Parathyroid adenoma (tissue), 2 donors: ENCODE data around the gene KRT75.
"Not testable (repeated sequence)": the region's sequence is repeated elsewhere in the genome, so short reads cannot be mapped to it uniquely, and the experiment has no call there.

Experiments used
- H2AFZ ChIP-seq: fragments of 300-600 bp; sonication (generic); one replicate; pipeline ENCODE4 v1.7.0; 2017; ENCODE audit warnings: antibody characterized with exemption, mild to moderate bottlenecking
- H3K27ac ChIP-seq: fragments of 300-600 bp; sonication (generic); one replicate; pipeline ENCODE4 v1.7.0; 2017
- H3K27me3 ChIP-seq: fragments of 300-600 bp; sonication (generic); one replicate; pipeline ENCODE4 v1.7.0; 2017; ENCODE audit warnings: low read length; ENCODE audit not compliant: control insufficient read depth, insufficient read depth
- H3K36me3 ChIP-seq: fragments of 300-600 bp; sonication (generic); one replicate; pipeline ENCODE4 v1.7.0; 2017; ENCODE audit warnings: low read length; ENCODE audit not compliant: control insufficient read depth, insufficient read depth
- H3K4me1 ChIP-seq: fragments of 300-600 bp; sonication (generic); one replicate; pipeline ENCODE4 v1.7.0; 2017; ENCODE audit warnings: control low read depth
- H3K4me2 ChIP-seq: fragments of 300-600 bp; sonication (generic); one replicate; pipeline ENCODE4 v1.7.0; 2017; ENCODE audit warnings: low read length
- H3K4me3 ChIP-seq: fragments of 300-600 bp; sonication (generic); one replicate; pipeline ENCODE4 v1.7.0; 2017; ENCODE audit warnings: low read depth, low read length
- H3K79me2 ChIP-seq: fragments of 300-600 bp; sonication (generic); one replicate; pipeline ENCODE4 v1.7.0; 2017; ENCODE audit warnings: control low read depth
- H3K9ac ChIP-seq: fragments of 300-600 bp; sonication (generic); one replicate; pipeline ENCODE4 v1.7.0; 2017; ENCODE audit warnings: mild to moderate bottlenecking
- H3K9me3 ChIP-seq: fragments of 300-600 bp; sonication (generic); one replicate; pipeline ENCODE4 v1.7.0; 2017; ENCODE audit warnings: low read length; ENCODE audit not compliant: control insufficient read depth
- TF ChIP-seq, protein P1 (sequence below): fragments of 300-600 bp; sonication (generic); IDR thresholded peaks from one replicate; pipeline ENCODE4 v1.7.0; 2017; ENCODE audit warnings: antibody characterized with exemption, mild to moderate bottlenecking
- donor health status: primary hyperparathyroidism.

The KRT75 gene

DNA sequence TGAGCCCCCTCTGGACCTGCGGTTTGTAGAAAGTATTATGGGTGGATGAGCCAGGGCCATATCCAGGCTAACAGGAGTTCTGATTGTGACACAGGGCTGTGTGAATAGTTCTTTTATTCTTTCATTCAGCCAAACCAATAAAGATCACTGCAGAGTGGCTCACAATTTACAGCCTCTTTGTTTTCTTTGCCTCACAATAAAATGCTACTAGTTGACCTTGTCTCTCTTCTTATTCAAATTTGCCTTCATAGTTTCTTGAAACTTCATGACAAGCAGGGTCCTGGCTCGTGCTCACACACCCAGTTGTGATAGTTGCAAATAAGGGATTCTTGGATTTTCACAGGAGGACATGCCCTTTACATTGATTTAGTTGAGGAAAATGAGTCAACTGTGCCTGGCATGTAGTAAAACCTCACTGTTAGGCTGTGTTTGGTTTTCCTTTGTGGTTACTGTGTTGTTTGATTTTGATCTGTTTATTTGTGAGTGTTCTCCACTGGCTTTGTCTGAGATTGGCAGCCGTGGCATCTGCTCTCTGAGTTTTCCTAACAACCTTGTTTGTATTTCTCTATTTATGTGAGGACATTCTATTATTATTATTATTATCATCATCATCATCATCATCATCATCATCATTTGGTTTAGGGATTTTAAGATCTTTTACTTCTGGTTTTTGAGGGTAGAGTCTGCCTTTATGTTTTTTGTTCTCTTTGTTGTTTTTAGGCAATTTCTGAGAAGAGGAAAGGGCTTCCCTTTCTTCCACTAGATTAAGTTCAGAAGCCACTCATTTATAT, 20.4 kb upstream of the KRT75 start:
- Histone ChIP-seq H3K4me1 (no peaks in the 10 kb centered on the region), H3K36me3 (no peaks in the 10 kb centered on the region), H3K79me2 (no peaks in the 10 kb centered on the region), H2AFZ (no peak overlapping the region), H3K27ac (no peak overlapping the region), H3K9ac (no peak overlapping the region), H3K27me3 (no peaks in the 10 kb centered on the region), H3K4me3 (no peak overlapping the region), H3K9me3 (no peaks in the 10 kb centered on the region), H3K4me2 (no peak overlapping the region)
- TF ChIP-seq, protein P1, sequence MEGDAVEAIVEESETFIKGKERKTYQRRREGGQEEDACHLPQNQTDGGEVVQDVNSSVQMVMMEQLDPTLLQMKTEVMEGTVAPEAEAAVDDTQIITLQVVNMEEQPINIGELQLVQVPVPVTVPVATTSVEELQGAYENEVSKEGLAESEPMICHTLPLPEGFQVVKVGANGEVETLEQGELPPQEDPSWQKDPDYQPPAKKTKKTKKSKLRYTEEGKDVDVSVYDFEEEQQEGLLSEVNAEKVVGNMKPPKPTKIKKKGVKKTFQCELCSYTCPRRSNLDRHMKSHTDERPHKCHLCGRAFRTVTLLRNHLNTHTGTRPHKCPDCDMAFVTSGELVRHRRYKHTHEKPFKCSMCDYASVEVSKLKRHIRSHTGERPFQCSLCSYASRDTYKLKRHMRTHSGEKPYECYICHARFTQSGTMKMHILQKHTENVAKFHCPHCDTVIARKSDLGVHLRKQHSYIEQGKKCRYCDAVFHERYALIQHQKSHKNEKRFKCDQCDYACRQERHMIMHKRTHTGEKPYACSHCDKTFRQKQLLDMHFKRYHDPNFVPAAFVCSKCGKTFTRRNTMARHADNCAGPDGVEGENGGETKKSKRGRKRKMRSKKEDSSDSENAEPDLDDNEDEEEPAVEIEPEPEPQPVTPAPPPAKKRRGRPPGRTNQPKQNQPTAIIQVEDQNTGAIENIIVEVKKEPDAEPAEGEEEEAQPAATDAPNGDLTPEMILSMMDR, result no peak

GRCh38 chr12:52452101-52452500, 17.9 kb upstream of the KRT75 start, which contains the start of gene KRT6B:
Gene KRT6B (minus strand): TSS chr12:52452146. CDS start chr12:52452078, 68 bp downstream.
- Histone ChIP-seq H3K4me1 (no peaks in the 10 kb centered on the region), H3K79me2 (no peaks in the 10 kb centered on the region), H2AFZ (no peak within 1 kb of the TSS), H3K36me3 (no peaks in the 10 kb centered on the region), H3K4me2 (no peak within 1 kb of the TSS), H3K9me3 (no peaks in the 10 kb centered on the region), H3K9ac (no peak within 1 kb of the TSS), H3K4me3 (no peak within 1 kb of the TSS), H3K27me3 (no peaks in the 10 kb centered on the region), H3K27ac (no peak within 1 kb of the TSS)
- TF ChIP-seq, protein P1, result no peak

DNA sequence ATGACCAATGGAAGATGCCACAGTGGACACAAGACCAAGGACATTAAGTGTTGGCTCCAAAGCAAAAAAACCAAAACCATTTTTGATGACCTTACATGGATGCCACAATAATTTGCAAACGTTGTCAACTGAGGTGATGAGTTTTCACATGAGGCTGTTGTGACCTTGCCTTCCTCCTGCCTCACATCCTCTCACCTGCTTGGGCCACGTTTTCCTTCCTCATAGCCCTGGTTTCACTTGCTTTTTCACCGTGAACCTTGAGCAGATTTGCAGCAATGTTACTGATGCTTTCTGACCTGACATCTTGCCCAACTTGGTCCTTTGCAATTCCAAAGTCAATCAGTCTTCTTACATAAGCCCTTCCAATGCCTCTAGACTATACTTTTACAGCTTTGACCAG, 14.1 kb upstream of the KRT75 start:
- H3K9ac ChIP-seq, result no peak overlapping the region
- no peak overlapping the region for H2AFZ ChIP-seq
- H3K9me3 ChIP-seq, result no peaks in the 10 kb centered on the region
- TF ChIP-seq, protein P1, result no peak
- no peaks in the 10 kb centered on the region for H3K4me1 ChIP-seq
- no peak overlapping the region for H3K4me2 ChIP-seq
- no peak overlapping the region for H3K27ac ChIP-seq
- H3K4me3 ChIP-seq, result no peak overlapping the region
- H3K36me3 ChIP-seq, result no peaks in the 10 kb centered on the region
- no peaks in the 10 kb centered on the region for H3K27me3 ChIP-seq
- H3K79me2 ChIP-seq, result no peaks in the 10 kb centered on the region

DNA sequence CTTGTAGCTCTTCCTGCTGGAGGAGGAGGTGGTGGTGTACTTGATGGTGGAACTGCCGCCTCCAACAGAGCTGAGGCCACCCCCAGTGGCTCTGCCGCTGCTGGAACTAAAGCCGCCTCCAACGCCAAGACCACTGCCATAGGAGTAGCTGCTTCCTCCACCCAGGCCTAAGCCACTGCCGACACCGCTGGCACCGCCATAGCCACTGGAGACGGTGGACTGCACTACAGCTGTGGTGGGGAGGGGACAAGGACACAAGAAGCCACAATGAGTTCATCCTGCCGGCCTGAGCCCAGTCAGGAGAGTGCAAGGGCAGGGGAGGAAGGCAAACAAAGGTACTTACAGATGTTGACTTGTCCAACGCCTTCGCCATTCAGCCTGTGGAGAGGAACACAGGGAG, 13.0 kb upstream of the KRT75 start:
- H3K4me2 ChIP-seq, H3K4me3 ChIP-seq: not testable (repeated sequence)

DNA sequence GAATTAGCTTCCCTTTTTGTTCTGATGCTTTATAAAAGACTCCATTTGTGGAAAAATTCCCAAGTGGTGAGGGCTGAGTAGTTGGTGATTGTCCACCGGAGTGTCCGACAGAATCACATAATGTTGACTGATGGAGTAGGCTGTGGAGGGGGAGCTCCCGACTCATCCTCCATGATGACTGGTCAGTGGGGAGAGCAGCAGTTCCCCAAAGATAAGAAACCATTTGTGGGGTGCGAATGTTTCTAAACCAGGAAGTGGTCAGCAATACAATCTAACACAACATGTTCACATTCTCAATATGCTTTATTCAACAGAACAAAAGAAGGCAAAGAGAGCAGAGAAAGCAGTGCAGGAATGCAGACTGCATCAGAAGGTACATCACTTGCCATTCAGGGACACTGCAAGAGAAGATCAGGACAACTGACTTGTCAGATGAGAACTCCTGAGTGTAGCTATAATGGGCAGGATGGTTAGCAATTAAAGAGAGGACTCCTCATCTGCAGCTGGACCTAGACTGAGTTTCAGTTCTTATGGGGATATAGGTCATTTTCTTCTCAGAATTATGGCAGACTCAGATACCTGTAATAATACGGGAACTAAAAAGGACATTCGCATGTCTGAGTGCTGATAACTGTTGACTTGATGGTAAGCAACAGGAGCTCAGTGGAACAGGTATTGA, 12.3 kb upstream of the KRT75 start:
- TF ChIP-seq, protein P1, result no peak
- Histone ChIP-seq H3K36me3 (no peaks in the 10 kb centered on the region), H3K9ac (no peak overlapping the region), H2AFZ (no peak overlapping the region), H3K4me2 (no peak overlapping the region), H3K9me3 (no peaks in the 10 kb centered on the region), H3K27me3 (no peaks in the 10 kb centered on the region), H3K79me2 (no peaks in the 10 kb centered on the region), H3K4me1 (no peaks in the 10 kb centered on the region), H3K27ac (no peak overlapping the region), H3K4me3 (no peak overlapping the region)

More for the DNA sequence above, 13.0 kb upstream of the KRT75 start:
- not testable (repeated sequence) for H3K9ac ChIP-seq, H3K9me3 ChIP-seq, H3K27ac ChIP-seq, H3K27me3 ChIP-seq, H3K36me3 ChIP-seq, H3K4me1 ChIP-seq, H3K79me2 ChIP-seq, H2AFZ ChIP-seq
